A549 (cell line): Measurements from ENCODE around the gene SCTR. TPM values are rescaled to one million over a fixed set of nuclear protein-coding genes. Genes with fewer than 3 reads are reported as not detected.

ENCODE experiments used
- ATAC-seq, 2 experiments: fragments of 200-7000 bp in 1 of 2; fragments of >200 bp in 1 of 2; cut with Nextera tagmentation in 1 of 2; cut with Tn5 transposase in 1 of 2; 3 replicates each; pipeline versions ENCODE4 v1.8.0 to v1.9.1; 2018 to 2020; ENCODE audit warnings: mild to moderate bottlenecking in 1 of 2, moderate library complexity in 1 of 2
- CTCF ChIA-PET: fragments of 300-600 bp; sonication (Branson Sonifier 250); formaldehyde crosslinking; extraction: SDS; loops from one replicate; lab custom pipeline; 2021; ENCODE audit warnings: antibody characterized with exemption, inconsistent platforms; lab: Yijun Ruan, JAX
- POLR2A ChIA-PET: fragments of 350-600 bp; formaldehyde crosslinking; extraction: SDS; loops from one replicate; lab custom pipeline; 2021; ENCODE audit warnings: antibody characterized with exemption, inconsistent platforms; lab: Yijun Ruan, JAX
- DNase-seq, 2 experiments: peaks; one replicate each; pipeline versions ENCODE4 v3.0.0 to v3.0.0-alpha.2; 2011 to 2016; ENCODE audit warnings: low read depth in 1 of 2, low spot score in 1 of 2
- FAIRE-seq: peaks from 2 replicates; lab custom pipeline; 2011; peaks lifted over from hg19 to GRCh38; lab: Jason Lieb, UNC
- H3K27ac ChIP-seq, 2 experiments: fragments of >200 bp; sonication (Bioruptor Twin); formaldehyde crosslinking; 3 replicates each; pipeline ENCODE4 v1.5.1; 2016 to 2017
- H3K4me1 ChIP-seq: fragments of >200 bp; sonication (Bioruptor Twin); formaldehyde crosslinking; 3 replicates; pipeline ENCODE4 v1.6.1; 2016
- H3K4me2 ChIP-seq: fragments of >200 bp; sonication (Bioruptor Twin); formaldehyde crosslinking; 3 replicates; pipeline ENCODE4 v1.6.1; 2016
- H3K4me3 ChIP-seq: fragments of >200 bp; sonication (Bioruptor Twin); formaldehyde crosslinking; 3 replicates; pipeline ENCODE4 v1.5.1; 2016
- H3K9me3 ChIP-seq: fragments of >200 bp; sonication (Bioruptor Twin); formaldehyde crosslinking; 3 replicates; pipeline ENCODE4 v1.6.1; 2016
- BHLHE40 ChIP-seq: IDR thresholded peaks from 2 replicates; pipeline ENCODE4 v1.6.1; 2012; ENCODE audit warnings: low read depth, low read length, inconsistent platforms
- FOSB ChIP-seq: fragments of 250-450 bp; sonication (Bioruptor Pico); IDR thresholded peaks from 2 replicates; pipeline ENCODE4 v1.5.0; 2020; ENCODE audit warnings: mild to moderate bottlenecking, moderate library complexity
- FOXS1 ChIP-seq: fragments of 250-450 bp; sonication (Bioruptor Pico); IDR thresholded peaks from 2 replicates; pipeline ENCODE4 v1.5.0; 2020; ENCODE audit warnings: mild to moderate bottlenecking, moderate library complexity
- HDAC2 ChIP-seq: fragments of 200-600 bp; sonication (generic); IDR thresholded peaks from 2 replicates; pipeline ENCODE4 v1.6.1; 2016
- HEYL ChIP-seq: fragments of 250-450 bp; sonication (Bioruptor Pico); IDR thresholded peaks from 2 replicates; pipeline ENCODE4 v1.8.0; 2021; ENCODE audit warnings: mild to moderate bottlenecking, moderate library complexity
- HOXA7 ChIP-seq: fragments of 250-450 bp; sonication (Bioruptor Pico); IDR thresholded peaks from 2 replicates; pipeline ENCODE4 v1.5.0; 2020; ENCODE audit warnings: mild to moderate bottlenecking, moderate library complexity
- KDM1A ChIP-seq: fragments of 200-600 bp; sonication (generic); IDR thresholded peaks from 2 replicates; pipeline ENCODE4 v1.6.1; 2016; ENCODE audit warnings: low read depth, mild to moderate bottlenecking
- MAFK ChIP-seq: fragments of 450-650 bp; IDR thresholded peaks from 2 replicates; pipeline ENCODE4 v1.6.1; 2014; ENCODE audit not compliant: partially characterized antibody
- MYC ChIP-seq: IDR thresholded peaks from 2 replicates; pipeline ENCODE4 v1.6.1; 2012; ENCODE audit warnings: mild to moderate bottlenecking, inconsistent platforms, low read length, improper control_type of control experiment, borderline replicate concordance
- NFE2L2 ChIP-seq: fragments of 150-350 bp; conservative IDR thresholded peaks from 2 replicates; pipeline ENCODE4 v1.6.1; 2014; ENCODE audit warnings: low read length
- PHF8 ChIP-seq: fragments of 200-600 bp; sonication (generic); IDR thresholded peaks from 2 replicates; pipeline ENCODE4 v1.6.1; 2016; ENCODE audit warnings: low read depth, mild to moderate bottlenecking, antibody characterized with exemption, moderate library complexity, borderline replicate concordance
- RAD21 ChIP-seq, 2 experiments: fragments of >200 bp in 1 of 2; sonication (Bioruptor Twin) in 1 of 2; formaldehyde crosslinking in 1 of 2; IDR thresholded peaks in 1 of 2; conservative IDR thresholded peaks in 1 of 2; 2 replicates in 1 of 2; 3 replicates in 1 of 2; pipeline ENCODE4 v1.6.1; 2012 to 2018; ENCODE audit warnings: inconsistent platforms in 1 of 2
- RARB ChIP-seq: fragments of 250-450 bp; sonication (Bioruptor Pico); IDR thresholded peaks from 2 replicates; pipeline ENCODE4 v1.8.0; 2021; ENCODE audit warnings: mild to moderate bottlenecking, moderate library complexity
- RCOR1 ChIP-seq: fragments of 150-350 bp; IDR thresholded peaks from 2 replicates; pipeline ENCODE4 v1.6.1; 2014; ENCODE audit warnings: antibody characterized with exemption, low read length, low read depth
- RFX5 ChIP-seq: fragments of 450-650 bp; IDR thresholded peaks from 2 replicates; pipeline ENCODE4 v1.7.1; 2014; ENCODE audit warnings: antibody characterized with exemption, mild to moderate bottlenecking, moderate library complexity
- RNF2 ChIP-seq: fragments of 200-600 bp; sonication (generic); IDR thresholded peaks from 2 replicates; pipeline ENCODE4 v1.6.1; 2016; ENCODE audit warnings: low read depth, mild to moderate bottlenecking, antibody characterized with exemption, moderate library complexity, borderline replicate concordance
- ZC3H11A ChIP-seq: fragments of 450-650 bp; IDR thresholded peaks from 2 replicates; pipeline ENCODE4 v1.6.1; 2014; ENCODE audit warnings: antibody characterized with exemption, mild to moderate bottlenecking
- ZFP36 ChIP-seq: fragments of 450-650 bp; IDR thresholded peaks from 2 replicates; pipeline ENCODE4 v1.6.1; 2014; ENCODE audit warnings: borderline replicate concordance; ENCODE audit not compliant: partially characterized antibody
- ZSCAN20 ChIP-seq: fragments of 250-450 bp; sonication (Bioruptor Pico); IDR thresholded peaks from 2 replicates; pipeline ENCODE4 v1.8.0; 2022; ENCODE audit warnings: mild to moderate bottlenecking, moderate library complexity
- WGBS: methylation state at CpG from one replicate; pipeline ENCODE4 v1.1.6; 2017; ENCODE audit errors: missing lambda C conversion rate; 5-methylcytosine and 5-hydroxymethylcytosine counted together
- polyA plus RNA-seq, 4 experiments: library from polyadenylated mRNA; depleted of rRNA in 3 of 4; stranded (reverse); fragments of >200 nt; fragmentation: RNase III in 1 of 4; extraction: RNeasy Plus Mini Kit Qiagen cat#74134 plus additional on column Dnase treatment in 1 of 4; gene quantifications; 2 replicates in 3 of 4; 3 replicates in 1 of 4; pipeline ENCODE4 v1.2.3, GENCODE V29; 2011 to 2017
- TF ChIP-seq, protein P1 (sequence below): IDR thresholded peaks from 2 replicates; pipeline ENCODE4 v1.6.1; 2012
- TF ChIP-seq, protein P2 (sequence below): fragments of >200 bp; sonication (Bioruptor Twin); formaldehyde crosslinking; IDR thresholded peaks from 3 replicates; pipeline ENCODE4 v1.5.1; 2016
- TF ChIP-seq, protein P3 (sequence below): IDR thresholded peaks from 2 replicates; pipeline ENCODE4 v1.6.1; 2012; ENCODE audit warnings: low read depth, borderline replicate concordance
- TF ChIP-seq, protein P4 (sequence below): IDR thresholded peaks from 2 replicates; pipeline ENCODE4 v1.6.1; 2012

Gene SCTR
- polyA plus RNA-seq, 2 of the 4 experiments (the other 2 are of a cell fraction) = not detected

DNA sequence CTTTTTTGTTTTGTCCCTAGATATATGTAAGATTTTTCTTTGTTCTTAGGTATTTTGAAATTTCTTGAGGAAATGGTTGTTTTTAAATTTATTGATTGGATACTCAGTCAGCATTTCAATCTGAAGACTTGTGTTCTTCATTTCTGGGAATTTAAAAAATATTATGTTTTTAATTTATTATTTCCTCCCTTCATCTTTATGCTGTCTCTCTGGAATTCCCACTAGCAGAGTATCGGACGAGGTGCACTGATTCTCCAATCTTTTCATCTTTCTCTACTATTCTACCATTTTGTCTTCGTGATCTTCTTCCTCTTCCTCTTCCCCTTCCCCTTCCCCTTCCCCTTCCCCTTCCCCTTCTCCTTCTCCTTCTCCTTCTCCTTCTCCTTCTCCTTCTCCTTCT is 12.3 kb downstream of the SCTR start (continued):
- TF ChIP-seq, protein P1, sequence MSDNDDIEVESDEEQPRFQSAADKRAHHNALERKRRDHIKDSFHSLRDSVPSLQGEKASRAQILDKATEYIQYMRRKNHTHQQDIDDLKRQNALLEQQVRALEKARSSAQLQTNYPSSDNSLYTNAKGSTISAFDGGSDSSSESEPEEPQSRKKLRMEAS = no peak
- TF ChIP-seq RFX5 = no peak
- TF ChIP-seq, protein P2, sequence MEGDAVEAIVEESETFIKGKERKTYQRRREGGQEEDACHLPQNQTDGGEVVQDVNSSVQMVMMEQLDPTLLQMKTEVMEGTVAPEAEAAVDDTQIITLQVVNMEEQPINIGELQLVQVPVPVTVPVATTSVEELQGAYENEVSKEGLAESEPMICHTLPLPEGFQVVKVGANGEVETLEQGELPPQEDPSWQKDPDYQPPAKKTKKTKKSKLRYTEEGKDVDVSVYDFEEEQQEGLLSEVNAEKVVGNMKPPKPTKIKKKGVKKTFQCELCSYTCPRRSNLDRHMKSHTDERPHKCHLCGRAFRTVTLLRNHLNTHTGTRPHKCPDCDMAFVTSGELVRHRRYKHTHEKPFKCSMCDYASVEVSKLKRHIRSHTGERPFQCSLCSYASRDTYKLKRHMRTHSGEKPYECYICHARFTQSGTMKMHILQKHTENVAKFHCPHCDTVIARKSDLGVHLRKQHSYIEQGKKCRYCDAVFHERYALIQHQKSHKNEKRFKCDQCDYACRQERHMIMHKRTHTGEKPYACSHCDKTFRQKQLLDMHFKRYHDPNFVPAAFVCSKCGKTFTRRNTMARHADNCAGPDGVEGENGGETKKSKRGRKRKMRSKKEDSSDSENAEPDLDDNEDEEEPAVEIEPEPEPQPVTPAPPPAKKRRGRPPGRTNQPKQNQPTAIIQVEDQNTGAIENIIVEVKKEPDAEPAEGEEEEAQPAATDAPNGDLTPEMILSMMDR = no peak

DNA sequence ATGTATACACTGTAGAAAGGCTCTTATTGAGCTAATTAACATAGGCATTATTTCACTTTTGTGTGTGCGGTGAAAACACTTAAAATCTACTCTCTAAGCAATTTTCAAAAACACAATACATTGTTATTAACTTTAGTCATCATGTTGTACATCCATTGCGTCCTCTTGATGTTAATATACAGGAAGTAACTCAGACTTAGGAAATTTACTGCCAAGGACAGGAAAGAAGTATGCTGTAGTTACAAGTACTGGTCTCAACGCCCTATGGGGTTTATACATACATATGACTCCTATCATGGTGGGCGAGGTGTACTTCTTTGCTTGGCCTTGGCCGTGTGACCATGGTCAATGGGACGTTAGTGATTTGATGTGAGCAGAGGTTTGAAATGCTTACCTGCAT is 15.5 kb downstream of the SCTR start:
- 28% methylated on average over 6 of the region's 6 CpGs for WGBS

DNA sequence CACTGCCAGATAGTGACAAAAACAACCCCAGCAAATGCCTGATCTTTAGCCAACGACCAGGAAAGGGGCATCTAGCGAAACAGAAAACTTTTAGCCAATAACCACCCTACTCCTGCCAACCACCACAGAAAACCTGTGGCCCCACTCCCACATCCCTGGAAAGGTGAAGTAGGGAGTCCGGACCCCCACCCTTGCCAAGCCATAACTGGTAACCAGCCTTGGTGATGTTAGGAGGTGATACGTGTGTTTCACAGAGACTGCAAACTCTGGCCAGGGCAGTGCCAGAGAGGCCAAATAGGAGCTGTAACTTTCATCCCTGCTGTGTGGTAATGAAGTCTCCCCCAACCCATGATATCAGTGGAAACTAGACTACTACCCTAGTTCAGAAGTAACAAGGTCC is 27.6 kb downstream of the SCTR start:
- POLR2A ChIA-PET = no interaction called here
- Histone ChIP-seq H3K9me3 (peaks cover 17% of the 10 kb centered on the region; the same call in 2 of the 3 replicates), H3K4me2 (no peak overlapping the region), H3K4me3 (no peak overlapping the region), H3K4me1 (peaks cover 11% of the 10 kb centered on the region), H3K27ac (no peak overlapping the region)
- no peak for FAIRE-seq
- no peak for TF ChIP-seq FOXS1
- TF ChIP-seq RARB (CRISPR knock-in tag) = no peak
- no peak for TF ChIP-seq PHF8
- TF ChIP-seq, protein P3, sequence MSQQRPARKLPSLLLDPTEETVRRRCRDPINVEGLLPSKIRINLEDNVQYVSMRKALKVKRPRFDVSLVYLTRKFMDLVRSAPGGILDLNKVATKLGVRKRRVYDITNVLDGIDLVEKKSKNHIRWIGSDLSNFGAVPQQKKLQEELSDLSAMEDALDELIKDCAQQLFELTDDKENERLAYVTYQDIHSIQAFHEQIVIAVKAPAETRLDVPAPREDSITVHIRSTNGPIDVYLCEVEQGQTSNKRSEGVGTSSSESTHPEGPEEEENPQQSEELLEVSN = no peak
- TF ChIP-seq HDAC2 = no peak
- no peak for TF ChIP-seq NFE2L2
- no peak for TF ChIP-seq HEYL
- no peak for TF ChIP-seq MYC
- no peak for TF ChIP-seq RNF2
- no peak for TF ChIP-seq FOSB (CRISPR knock-in tag)
- no peak for ATAC-seq
- no peak for DNase-seq
- 47% methylated on average over 3 of the region's 4 CpGs for WGBS
- CTCF ChIA-PET = interaction anchor here (0.8 to 5.1 kb wide), 3 partner anchors 8 to 90 kb away, joined by 3 to 40 read pairs (median 3); no protein-coding TSS in a partner anchor

More for the DNA sequence above, 15.5 kb downstream of the SCTR start:
- DNase-seq = no peak
- no peak overlapping the region for H3K4me2 ChIP-seq
- ATAC-seq = no peak
- ChIA-PET POLR2A (no interaction called here), CTCF (no interaction called here)
- H3K4me1 ChIP-seq = no peaks in the 10 kb centered on the region
- H3K9me3 ChIP-seq = peaks cover 2% of the 10 kb centered on the region; the same call in 1 of the 3 replicates
- no peak for TF ChIP-seq MAFK
- no peak for TF ChIP-seq RNF2
- TF ChIP-seq HDAC2 = no peak
- TF ChIP-seq, protein P2 = no peak
- no peak for TF ChIP-seq RAD21 (conservative IDR thresholded peaks at IDR 0.05 in 1 of 2, IDR thresholded peaks at IDR 0.05 in 1 of 2)
- TF ChIP-seq KDM1A = no peak
- TF ChIP-seq HOXA7 (CRISPR knock-in tag) = no peak
- no peak for TF ChIP-seq ZC3H11A
- no peak for TF ChIP-seq ZFP36
- TF ChIP-seq, protein P3 = no peak
- TF ChIP-seq BHLHE40 = no peak
- TF ChIP-seq, protein P1 = no peak
- TF ChIP-seq, protein P4, sequence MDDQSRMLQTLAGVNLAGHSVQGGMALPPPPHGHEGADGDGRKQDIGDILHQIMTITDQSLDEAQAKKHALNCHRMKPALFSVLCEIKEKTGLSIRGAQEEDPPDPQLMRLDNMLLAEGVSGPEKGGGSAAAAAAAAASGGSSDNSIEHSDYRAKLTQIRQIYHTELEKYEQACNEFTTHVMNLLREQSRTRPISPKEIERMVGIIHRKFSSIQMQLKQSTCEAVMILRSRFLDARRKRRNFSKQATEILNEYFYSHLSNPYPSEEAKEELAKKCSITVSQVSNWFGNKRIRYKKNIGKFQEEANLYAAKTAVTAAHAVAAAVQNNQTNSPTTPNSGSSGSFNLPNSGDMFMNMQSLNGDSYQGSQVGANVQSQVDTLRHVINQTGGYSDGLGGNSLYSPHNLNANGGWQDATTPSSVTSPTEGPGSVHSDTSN = no peak
- no peak for TF ChIP-seq ZSCAN20 (CRISPR knock-in tag)
- no peak for TF ChIP-seq RCOR1
- H3K4me3 ChIP-seq = no peak overlapping the region
- no peak for FAIRE-seq
- H3K27ac ChIP-seq = no peak overlapping the region
